ENCODE data around the gene CUL9.

GRCh38 chr6:43189776-43190304, 7.8 kb downstream of the CUL9 start:
- TF ChIP-seq CTCF (IDR thresholded peaks at IDR 0.05) (no peak), POLR2A (IDR thresholded peaks at IDR 0.05) (no peak)
